ENCODE results near the gene CDH22.

CDH22 gene

DNA sequence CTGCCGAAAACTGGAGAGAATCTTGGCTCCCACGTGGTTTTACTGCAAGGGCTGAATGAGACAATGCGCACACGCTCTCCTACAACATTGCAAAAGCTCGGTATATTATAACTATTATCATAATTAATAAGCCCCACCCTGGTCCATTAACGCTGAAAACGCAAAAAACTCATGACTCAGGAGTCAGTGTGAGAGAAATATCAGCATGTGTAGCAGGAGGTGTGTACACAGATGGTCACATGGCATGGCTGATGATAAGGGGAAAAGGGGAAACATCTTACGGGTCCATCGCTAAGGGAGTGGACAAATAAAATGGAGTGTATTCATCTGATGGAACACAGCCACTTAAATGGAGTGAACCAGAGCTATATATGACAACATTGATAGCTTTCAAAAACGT lies 29.2 kb downstream of the CDH22 start:
- CTCF ChIA-PET, result interaction anchor here (0.6 kb wide), 1 partner anchor 164 kb away, joined by 3 read pairs; no protein-coding TSS in a partner anchor
- no peak for DNase-seq (ENCODE audit: low spot score)
- POLR2A ChIA-PET (ENCODE audit: low non-redundant PET), result no interaction called here
- H3K27ac ChIP-seq, result no peak overlapping the region
- TF ChIP-seq, protein P1, sequence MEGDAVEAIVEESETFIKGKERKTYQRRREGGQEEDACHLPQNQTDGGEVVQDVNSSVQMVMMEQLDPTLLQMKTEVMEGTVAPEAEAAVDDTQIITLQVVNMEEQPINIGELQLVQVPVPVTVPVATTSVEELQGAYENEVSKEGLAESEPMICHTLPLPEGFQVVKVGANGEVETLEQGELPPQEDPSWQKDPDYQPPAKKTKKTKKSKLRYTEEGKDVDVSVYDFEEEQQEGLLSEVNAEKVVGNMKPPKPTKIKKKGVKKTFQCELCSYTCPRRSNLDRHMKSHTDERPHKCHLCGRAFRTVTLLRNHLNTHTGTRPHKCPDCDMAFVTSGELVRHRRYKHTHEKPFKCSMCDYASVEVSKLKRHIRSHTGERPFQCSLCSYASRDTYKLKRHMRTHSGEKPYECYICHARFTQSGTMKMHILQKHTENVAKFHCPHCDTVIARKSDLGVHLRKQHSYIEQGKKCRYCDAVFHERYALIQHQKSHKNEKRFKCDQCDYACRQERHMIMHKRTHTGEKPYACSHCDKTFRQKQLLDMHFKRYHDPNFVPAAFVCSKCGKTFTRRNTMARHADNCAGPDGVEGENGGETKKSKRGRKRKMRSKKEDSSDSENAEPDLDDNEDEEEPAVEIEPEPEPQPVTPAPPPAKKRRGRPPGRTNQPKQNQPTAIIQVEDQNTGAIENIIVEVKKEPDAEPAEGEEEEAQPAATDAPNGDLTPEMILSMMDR (conservative IDR thresholded peaks at IDR 0.05; ENCODE audit: low read depth), result no peak

DNA sequence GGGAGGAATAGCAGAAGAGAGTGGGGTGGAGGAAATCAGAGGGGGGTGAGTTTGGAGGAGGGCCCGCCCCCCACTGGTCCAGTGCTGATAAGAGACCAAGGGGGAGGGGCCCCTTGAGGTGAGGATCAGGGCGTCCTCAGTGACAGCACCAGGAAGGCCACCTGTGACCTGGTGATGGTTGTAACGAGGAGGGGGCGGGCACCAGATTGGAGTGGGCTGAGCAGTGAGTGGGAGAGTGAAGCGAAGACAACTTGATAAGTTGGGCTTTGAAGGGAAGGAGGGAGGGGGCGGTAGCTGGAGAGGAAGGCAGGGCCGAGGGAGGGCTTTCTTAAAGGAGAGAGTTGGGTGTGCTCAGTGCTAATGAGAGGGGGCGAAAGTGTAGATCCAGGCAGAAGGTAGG lies 30.7 kb downstream of the CDH22 start:
- no peak overlapping the region for H3K27ac ChIP-seq
- TF ChIP-seq, protein P1 (conservative IDR thresholded peaks at IDR 0.05; ENCODE audit: low read depth), result no peak
- POLR2A ChIA-PET (ENCODE audit: low non-redundant PET), result no interaction called here
- DNase-seq (ENCODE audit: low spot score), result no peak
- CTCF ChIA-PET, result no interaction called here

DNA sequence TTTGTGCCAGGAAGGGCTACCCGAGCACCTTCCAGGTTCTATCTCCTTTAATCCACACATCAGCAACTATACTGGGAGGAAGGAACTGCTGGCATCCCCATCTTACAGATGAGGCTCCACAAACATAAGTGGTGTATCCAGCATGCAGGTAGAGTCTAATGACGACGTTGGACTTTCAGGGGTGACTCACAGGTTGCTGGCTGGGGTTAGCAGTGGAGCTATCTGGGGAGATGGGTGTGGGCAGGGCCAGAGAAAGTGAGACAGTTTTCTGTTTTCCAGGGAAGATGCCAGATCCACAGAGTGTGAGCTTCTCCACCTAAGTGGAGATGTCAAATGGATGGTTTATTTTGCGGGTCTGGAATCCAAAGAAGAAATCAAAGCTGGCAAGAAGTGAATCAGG lies 31.8 kb downstream of the CDH22 start:
- CTCF ChIA-PET, result interaction anchor here (0.7 kb wide), 1 partner anchor 263 kb away, joined by 3 read pairs; no protein-coding TSS in a partner anchor
- POLR2A ChIA-PET (ENCODE audit: low non-redundant PET), result no interaction called here
- DNase-seq (ENCODE audit: low spot score), result peak; percentile 38
- no peak overlapping the region for H3K27ac ChIP-seq
- TF ChIP-seq, protein P1 (conservative IDR thresholded peaks at IDR 0.05; ENCODE audit: low read depth), result no peak

DNA sequence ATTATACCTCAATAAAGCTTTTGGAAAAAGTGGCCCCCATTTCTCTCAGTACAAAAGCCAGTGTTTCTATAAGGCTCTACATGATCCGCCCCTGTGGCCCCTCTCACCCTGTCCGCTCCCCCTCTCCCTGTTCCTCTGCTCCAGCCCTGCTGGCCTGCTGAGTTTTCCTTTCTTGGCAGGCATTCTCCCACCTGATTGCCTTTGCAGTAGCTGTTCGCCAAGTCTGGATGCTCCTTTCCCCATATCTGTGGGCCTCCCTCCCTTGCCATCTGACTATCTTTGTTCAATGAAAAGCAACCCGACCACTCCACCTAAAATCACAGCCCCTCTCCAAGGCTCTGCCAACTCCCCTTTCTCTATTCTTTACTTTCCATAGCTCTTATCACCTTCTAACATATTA lies 33.2 kb downstream of the CDH22 start:
- ChIA-PET CTCF (interaction anchor here (0.9 to 1.1 kb wide), 3 partner anchors 50 to 295 kb away, joined by 3 to 5 read pairs (median 3); no protein-coding TSS in a partner anchor), POLR2A (ENCODE audit: low non-redundant PET) (no interaction called here)
- no peak for DNase-seq (ENCODE audit: low spot score)
- TF ChIP-seq, protein P1 (conservative IDR thresholded peaks at IDR 0.05; ENCODE audit: low read depth), result no peak
- H3K27ac ChIP-seq, result no peak overlapping the region

DNA sequence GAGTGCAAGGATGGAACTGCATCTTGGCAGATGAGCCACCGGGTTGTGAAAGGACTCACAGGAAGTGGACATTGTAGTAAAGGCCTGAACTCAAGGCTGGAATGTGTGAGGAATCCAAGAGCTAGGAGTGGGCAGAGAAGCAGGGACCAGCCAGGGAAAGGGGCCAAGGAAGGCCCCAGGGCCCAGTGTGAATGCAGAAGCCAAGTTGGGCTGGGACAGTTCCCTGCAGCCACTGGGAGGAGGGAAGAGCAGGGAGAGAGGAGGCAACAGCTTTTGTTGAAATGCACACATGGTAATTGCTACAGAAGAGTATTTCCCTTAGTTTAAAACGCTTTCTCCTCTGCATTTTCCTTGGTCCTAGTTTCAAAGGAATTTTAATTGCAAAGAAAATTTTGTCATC lies 34.6 kb downstream of the CDH22 start:
- ChIA-PET POLR2A (ENCODE audit: low non-redundant PET) (no interaction called here), CTCF (interaction anchor here (0.8 kb wide), 1 partner anchor 10 kb away, joined by 3 read pairs; no protein-coding TSS in a partner anchor)
- TF ChIP-seq, protein P1 (conservative IDR thresholded peaks at IDR 0.05; ENCODE audit: low read depth), result no peak
- H3K27ac ChIP-seq, result no peak overlapping the region
- DNase-seq (ENCODE audit: low spot score), result no peak

DNA sequence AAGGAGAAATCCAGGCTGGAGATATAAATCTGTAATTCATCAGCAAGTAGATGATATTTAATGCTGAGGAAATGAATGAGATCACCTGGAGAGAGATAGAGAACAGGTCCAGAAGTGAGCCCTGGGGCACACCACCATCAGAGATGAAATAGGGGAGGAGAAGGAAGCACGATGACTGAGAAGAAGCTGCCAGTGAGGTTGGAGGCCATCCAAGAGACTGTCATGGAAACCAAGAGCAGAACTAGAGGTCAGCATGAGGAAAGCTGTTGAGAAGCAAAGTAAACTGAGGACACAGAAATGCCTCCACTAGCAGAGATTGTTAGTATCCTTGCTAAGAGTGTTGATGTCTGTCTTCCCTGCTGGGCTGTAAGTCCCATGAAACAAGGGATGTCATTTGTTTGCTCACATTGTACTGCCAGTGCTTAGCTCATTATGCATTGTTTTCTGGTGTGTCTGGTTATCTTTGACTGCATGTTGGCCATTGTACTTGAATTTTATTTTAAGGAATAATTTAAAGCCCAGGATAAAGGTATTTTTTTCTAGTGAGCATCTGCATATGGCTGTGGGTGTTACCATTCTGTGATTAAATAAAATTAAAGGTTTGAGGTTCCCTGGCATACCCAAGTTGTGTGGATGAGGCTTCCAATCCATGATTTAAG lies 35.8 kb downstream of the CDH22 start:
- TF ChIP-seq, protein P1 (conservative IDR thresholded peaks at IDR 0.05; ENCODE audit: low read depth), result no peak
- ChIA-PET CTCF (interaction anchor here (0.6 kb wide), 1 partner anchor 106 kb away, joined by 3 read pairs; no protein-coding TSS in a partner anchor), POLR2A (ENCODE audit: low non-redundant PET) (no interaction called here)
- no peak for DNase-seq (ENCODE audit: low spot score)
- H3K27ac ChIP-seq, result no peak overlapping the region
